A673 (cell line): ENCODE results near the gene EPHB3. TPM values are rescaled to one million over a fixed set of nuclear protein-coding genes. Genes with fewer than 3 reads are reported as not detected.

Experiments used
- BruUV-seq: library from RNA; stranded (reverse); fragments of 400-500 nt; replicated peaks from 2 replicates; lab custom pipeline; 2021; lab: Mats Ljungman, UMichigan
- CTCF ChIA-PET: fragments of 300-600 bp; sonication (Branson Sonifier 250); formaldehyde crosslinking; loops from one replicate; lab custom pipeline; 2022; ENCODE audit warnings: antibody characterized with exemption; lab: Charles Lee
- POLR2A ChIA-PET: fragments of 300-600 bp; sonication (Branson Sonifier 250); formaldehyde crosslinking; loops from one replicate; lab custom pipeline; 2022; ENCODE audit warnings: antibody characterized with exemption; ENCODE audit not compliant: low non-redundant PET; lab: Charles Lee
- DNase-seq: peaks from one replicate; pipeline ENCODE4 v3.0.0-alpha.2; 2015; ENCODE audit warnings: low spot score
- H3K27ac ChIP-seq: fragments of 200-600 bp; sonication (generic); 2 replicates; pipeline ENCODE4 v1.5.1; 2016; ENCODE audit warnings: mixed run types, low read depth, mild to moderate bottlenecking, mixed read lengths, antibody characterized with exemption, low read length; ENCODE audit not compliant: poor library complexity, severe bottlenecking
- H3K27me3 ChIP-seq: fragments of 200-600 bp; sonication (generic); replicated peaks from 2 replicates; pipeline ENCODE4 v1.6.1; 2017; ENCODE audit warnings: mixed run types, low read depth, mild to moderate bottlenecking, mixed read lengths, antibody characterized with exemption, low read length; ENCODE audit not compliant: insufficient read depth, poor library complexity
- H3K36me3 ChIP-seq: fragments of 200-600 bp; sonication (generic); 2 replicates; pipeline ENCODE4 v1.6.1; 2016; ENCODE audit warnings: mixed run types, mild to moderate bottlenecking, mixed read lengths, antibody characterized with exemption, low read length; ENCODE audit not compliant: insufficient read depth, poor library complexity, severe bottlenecking
- H3K4me1 ChIP-seq: fragments of 200-600 bp; sonication (generic); 2 replicates; pipeline ENCODE4 v1.6.1; 2017; ENCODE audit warnings: mixed run types, mild to moderate bottlenecking, mixed read lengths, antibody characterized with exemption, low read length; ENCODE audit not compliant: insufficient read depth, poor library complexity, severe bottlenecking
- H3K4me3 ChIP-seq: fragments of 200-600 bp; sonication (generic); 2 replicates; pipeline ENCODE4 v1.5.1; 2016; ENCODE audit warnings: low read depth, mixed run types, mild to moderate bottlenecking, mixed read lengths, low read length; ENCODE audit not compliant: poor library complexity, severe bottlenecking
- H3K9me3 ChIP-seq: fragments of 200-600 bp; sonication (generic); 2 replicates; pipeline ENCODE4 v1.6.1; 2016; ENCODE audit warnings: mixed run types, low read depth, mild to moderate bottlenecking, mixed read lengths, antibody characterized with exemption, low read length; ENCODE audit not compliant: poor library complexity, severe bottlenecking
- CTCF ChIP-seq: fragments of 300-800, 200-600 bp; sonication (generic); conservative IDR thresholded peaks from 2 replicates; pipeline ENCODE4 v1.5.1; 2017; ENCODE audit warnings: low read depth, mild to moderate bottlenecking, antibody characterized with exemption, low read length, moderate library complexity, mixed read lengths
- EZH2 ChIP-seq: fragments of 200-600 bp; sonication (generic); IDR thresholded peaks from 2 replicates; pipeline ENCODE4 v1.6.1; 2017; ENCODE audit warnings: borderline replicate concordance, low read depth, mild to moderate bottlenecking, mixed read lengths, antibody characterized with exemption, low read length; ENCODE audit not compliant: poor library complexity, severe bottlenecking
- intact Hi-C: fragments of 100-400 bp; cut with micrococcal nuclease; formaldehyde crosslinking; loops from one replicate; pipeline ENCODE4 v1.10.0; 2022; ENCODE audit not compliant: unreplicated experiment
- total RNA-seq: library from RNA; stranded (reverse); gene quantifications from 2 replicates; pipeline ENCODE4 v1.2.3, GENCODE V29; 2021

Gene EPHB3
- total RNA-seq, 1 experiment from 2014 or later: 15.6 TPM

GRCh38 chr3:184553385-184553784 lies 8.2 kb upstream of the EPHB3 start:
- intact Hi-C loops: no loop called here
- Histone ChIP-seq H3K27ac (no peak overlapping the region), H3K4me3 (no peak overlapping the region), H3K27me3 (no peaks in the 10 kb centered on the region), H3K4me1 (no peaks in the 10 kb centered on the region), H3K36me3 (no peaks in the 10 kb centered on the region), H3K9me3 (no peaks in the 10 kb centered on the region)
- no peak for DNase-seq
- ChIA-PET POLR2A (no interaction called here), CTCF (no interaction called here)
- TF ChIP-seq CTCF: no peak
- no peak for TF ChIP-seq EZH2
- BruUV-seq: no TSS peak

- BruUV-seq: no TSS peak
- H3K27ac ChIP-seq: no peak overlapping the region
- intact Hi-C loops: no loop called here
- no peak overlapping the region for H3K4me3 ChIP-seq
- no peaks in the 10 kb centered on the region for H3K9me3 ChIP-seq
- POLR2A ChIA-PET: no interaction called here
- H3K36me3 ChIP-seq: no peaks in the 10 kb centered on the region
- no peaks in the 10 kb centered on the region for H3K27me3 ChIP-seq
- CTCF ChIA-PET: interaction anchor here (0.6 kb wide), 1 partner anchor 774 kb away, joined by 14 read pairs; no protein-coding TSS in a partner anchor
- DNase-seq: no peak
- no peaks in the 10 kb centered on the region for H3K4me1 ChIP-seq
- TF ChIP-seq CTCF: no peak
- no peak for TF ChIP-seq EZH2
These were observed 7.1 kb upstream of the EPHB3 start for GRCh38 chr3:184554461-184554860.

GRCh38 chr3:184556582-184557347 lies 4.8 kb upstream of the EPHB3 start:
- POLR2A ChIA-PET: no interaction called here
- no peak for DNase-seq
- no peak for TF ChIP-seq CTCF
- intact Hi-C loops: no loop called here
- BruUV-seq: no TSS peak
- Histone ChIP-seq H3K4me1 (no peaks in the 10 kb centered on the region), H3K9me3 (no peaks in the 10 kb centered on the region), H3K27ac (no peak overlapping the region), H3K36me3 (no peaks in the 10 kb centered on the region), H3K4me3 (no peak overlapping the region), H3K27me3 (no peaks in the 10 kb centered on the region)
- CTCF ChIA-PET: no interaction called here
